Brain microvascular endothelial cell (primary cell): ENCODE data around the gene SUSD3.

ENCODE experiments used
- DNase-seq: peaks from one replicate; pipeline ENCODE4 v3.0.0-alpha.2; 2020
- H3K27ac ChIP-seq: fragments of 250-450 bp; sonication (Bioruptor Pico); 2 replicates; pipeline ENCODE4 v1.5.1; 2020; ENCODE audit warnings: mild to moderate bottlenecking, moderate library complexity
- H3K27me3 ChIP-seq: fragments of 250-450 bp; sonication (Bioruptor Pico); replicated peaks from 2 replicates; pipeline ENCODE4 v1.5.1; 2020; ENCODE audit warnings: mild to moderate bottlenecking
- H3K36me3 ChIP-seq: fragments of 250-450 bp; sonication (Bioruptor Pico); replicated peaks from 2 replicates; pipeline ENCODE4 v1.5.1; 2020; ENCODE audit warnings: mild to moderate bottlenecking
- H3K4me3 ChIP-seq: 2 replicates; pipeline ENCODE4 v1.5.1; 2011; ENCODE audit warnings: low read depth, mild to moderate bottlenecking, control low read depth, low read length, moderate library complexity
- in situ Hi-C: cut with HindIII; loops from 2 replicates; pipeline ENCODE4 v1.10.0; 2017; ENCODE audit warnings: low sequenced_read_pairs, low pct_ligation_motif_present
- TF ChIP-seq, protein P1 (sequence below): IDR thresholded peaks from 2 replicates; pipeline ENCODE4 v1.5.1; 2011; ENCODE audit warnings: low read depth, mild to moderate bottlenecking, moderate library complexity, low read length, control low read depth, inconsistent platforms; ENCODE audit errors: missing control alignments

SUSD3 gene

DNA sequence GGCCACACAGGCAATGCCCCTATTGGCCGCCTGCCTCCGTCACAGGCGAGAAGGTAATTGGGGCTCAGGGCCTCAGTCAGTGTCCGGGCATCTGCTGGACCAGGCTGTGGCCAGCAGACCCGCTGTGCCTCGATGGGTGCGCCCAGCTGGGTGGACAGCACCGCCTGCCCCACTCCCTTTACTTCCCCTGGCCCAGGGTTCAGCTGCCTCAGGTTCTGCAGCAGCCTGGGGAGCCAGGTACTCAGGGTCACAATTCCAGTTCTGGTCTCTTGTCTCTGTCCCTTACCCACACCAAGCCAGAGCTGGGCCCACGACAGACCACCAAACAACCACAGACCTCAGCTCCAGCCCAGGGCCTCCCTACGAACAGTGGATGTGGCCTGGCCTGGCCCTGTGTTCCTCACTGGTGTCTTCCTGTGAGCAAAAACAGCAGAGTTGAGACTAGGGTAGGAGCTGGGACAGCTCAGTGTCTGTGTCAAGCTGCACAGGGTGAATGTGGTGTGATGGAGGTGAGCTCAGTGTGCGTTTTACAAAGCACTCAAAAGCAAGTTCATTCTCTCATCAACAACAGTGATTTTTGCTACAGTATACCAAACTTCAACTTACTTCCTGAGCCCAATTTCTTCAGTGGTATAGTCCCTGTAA, 33.4 kb upstream of the SUSD3 start:
- Histone ChIP-seq H3K27me3 (no peaks in the 10 kb centered on the region), H3K27ac (no peak overlapping the region), H3K36me3 (no peaks in the 10 kb centered on the region), H3K4me3 (no peak overlapping the region)
- TF ChIP-seq, protein P1, sequence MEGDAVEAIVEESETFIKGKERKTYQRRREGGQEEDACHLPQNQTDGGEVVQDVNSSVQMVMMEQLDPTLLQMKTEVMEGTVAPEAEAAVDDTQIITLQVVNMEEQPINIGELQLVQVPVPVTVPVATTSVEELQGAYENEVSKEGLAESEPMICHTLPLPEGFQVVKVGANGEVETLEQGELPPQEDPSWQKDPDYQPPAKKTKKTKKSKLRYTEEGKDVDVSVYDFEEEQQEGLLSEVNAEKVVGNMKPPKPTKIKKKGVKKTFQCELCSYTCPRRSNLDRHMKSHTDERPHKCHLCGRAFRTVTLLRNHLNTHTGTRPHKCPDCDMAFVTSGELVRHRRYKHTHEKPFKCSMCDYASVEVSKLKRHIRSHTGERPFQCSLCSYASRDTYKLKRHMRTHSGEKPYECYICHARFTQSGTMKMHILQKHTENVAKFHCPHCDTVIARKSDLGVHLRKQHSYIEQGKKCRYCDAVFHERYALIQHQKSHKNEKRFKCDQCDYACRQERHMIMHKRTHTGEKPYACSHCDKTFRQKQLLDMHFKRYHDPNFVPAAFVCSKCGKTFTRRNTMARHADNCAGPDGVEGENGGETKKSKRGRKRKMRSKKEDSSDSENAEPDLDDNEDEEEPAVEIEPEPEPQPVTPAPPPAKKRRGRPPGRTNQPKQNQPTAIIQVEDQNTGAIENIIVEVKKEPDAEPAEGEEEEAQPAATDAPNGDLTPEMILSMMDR = no peak
- DNase-seq = no peak
- in situ Hi-C loops = no loop called here

DNA sequence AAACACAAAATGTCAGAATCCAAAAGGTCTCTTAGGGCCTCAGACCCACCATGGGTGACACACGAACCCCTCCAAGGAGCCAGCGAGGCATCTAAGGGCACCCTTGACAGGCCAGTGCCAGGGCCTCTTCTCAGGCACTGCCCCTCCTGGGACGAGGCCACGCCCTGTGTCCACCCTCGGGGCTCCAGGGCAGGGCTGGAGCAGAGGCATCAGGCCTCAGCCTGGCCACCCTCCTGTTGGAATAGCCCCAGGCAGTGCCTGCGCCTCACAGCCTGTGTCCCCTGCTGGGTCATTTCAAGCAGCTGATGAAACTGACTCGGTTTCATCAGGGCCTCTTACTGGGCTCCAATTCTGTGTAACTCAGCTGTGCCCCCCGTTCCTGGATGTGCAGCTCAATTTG, 32.8 kb upstream of the SUSD3 start:
- no peaks in the 10 kb centered on the region for H3K36me3 ChIP-seq
- H3K27ac ChIP-seq = no peak overlapping the region
- no peaks in the 10 kb centered on the region for H3K27me3 ChIP-seq
- in situ Hi-C loops = no loop called here
- TF ChIP-seq, protein P1 = no peak
- DNase-seq = no peak
- no peak overlapping the region for H3K4me3 ChIP-seq

DNA sequence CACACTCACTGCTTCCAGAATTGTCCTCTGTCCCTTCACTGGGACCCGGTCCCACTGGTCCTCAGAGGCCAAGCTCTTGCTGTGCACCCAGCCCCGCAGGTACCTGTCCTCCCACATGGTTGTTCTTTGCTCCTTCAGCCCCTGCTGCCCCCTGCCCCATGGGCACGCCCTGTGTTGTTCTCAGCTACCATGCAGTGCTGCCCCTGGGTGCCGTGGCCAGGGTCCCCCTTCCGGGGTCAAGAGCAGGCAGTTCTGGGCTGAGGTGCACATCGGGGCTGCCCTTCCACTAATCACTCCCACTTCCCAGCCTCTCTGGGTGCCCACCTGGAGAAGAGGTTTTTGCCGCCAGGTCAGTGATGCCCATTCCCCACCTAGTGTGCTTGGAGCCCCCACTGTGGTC, 31.9 kb upstream of the SUSD3 start:
- no peaks in the 10 kb centered on the region for H3K36me3 ChIP-seq
- H3K27me3 ChIP-seq = no peaks in the 10 kb centered on the region
- TF ChIP-seq, protein P1 = no peak
- no peak overlapping the region for H3K4me3 ChIP-seq
- DNase-seq = no peak
- H3K27ac ChIP-seq = no peak overlapping the region
- in situ Hi-C loops = no loop called here

DNA sequence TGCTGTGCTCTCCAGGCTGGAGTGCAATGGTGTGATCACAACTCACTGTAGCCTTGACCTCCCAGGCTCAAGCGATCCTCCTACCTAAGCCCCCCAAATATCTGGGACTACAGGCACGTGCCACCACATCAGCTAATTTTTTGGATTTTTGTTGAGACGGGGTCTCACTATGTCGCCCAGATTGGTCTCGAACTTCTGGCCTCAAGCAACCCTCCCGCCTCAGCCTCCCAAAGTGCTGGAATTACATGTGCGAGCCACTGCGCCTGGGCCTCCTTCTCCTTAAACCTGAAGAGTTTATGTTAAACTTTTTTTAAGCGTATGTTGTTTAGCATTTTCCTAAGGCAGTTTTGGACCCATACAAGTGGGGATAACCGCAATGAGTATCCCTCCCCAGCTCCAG, 30.8 kb upstream of the SUSD3 start:
- Histone ChIP-seq H3K4me3 (no peak overlapping the region), H3K27me3 (no peaks in the 10 kb centered on the region), H3K36me3 (no peaks in the 10 kb centered on the region), H3K27ac (no peak overlapping the region)
- TF ChIP-seq, protein P1 = no peak
- DNase-seq = no peak
- in situ Hi-C loops = no loop called here

DNA sequence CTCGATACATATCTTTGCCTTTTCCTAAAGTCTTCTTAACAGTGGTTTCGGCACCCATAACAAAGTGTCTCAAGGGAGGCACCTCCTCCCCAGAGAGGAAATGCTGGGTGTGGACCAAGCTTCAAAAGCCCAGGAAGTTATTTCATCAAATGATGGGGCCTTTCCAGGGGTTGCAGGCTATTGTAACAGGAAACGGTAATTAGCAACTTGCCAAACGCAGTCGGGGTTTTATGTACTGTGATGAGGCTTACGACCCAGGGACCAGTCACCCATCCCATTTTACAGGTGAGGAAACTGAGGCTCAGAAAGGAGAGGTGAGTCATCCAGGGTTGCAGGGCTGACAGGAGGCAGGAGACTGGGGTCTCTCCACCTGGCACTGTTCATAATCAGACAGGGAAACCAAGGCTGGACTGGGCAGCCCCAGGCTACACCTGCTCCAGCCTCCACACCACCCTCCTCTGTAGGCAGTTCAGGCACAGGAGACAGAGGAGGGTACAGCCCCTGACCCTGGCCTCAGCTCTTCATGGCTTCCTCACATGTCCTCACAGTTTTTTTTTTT, 30.0 kb upstream of the SUSD3 start:
- Histone ChIP-seq H3K4me3 (no peak overlapping the region), H3K36me3 (no peaks in the 10 kb centered on the region), H3K27me3 (no peaks in the 10 kb centered on the region), H3K27ac (no peak overlapping the region)
- no peak for DNase-seq
- in situ Hi-C loops = no loop called here
- TF ChIP-seq, protein P1 = no peak
